Stimulated activated CD4-positive, alpha-beta T cell treated with anti-CD3 and anti-CD28 coated beads, TNF-alpha, amount 100 ng/mL, for 1 hour (primary cell): ENCODE measurements around the gene GRK1.

Source experiments
- DNase-seq, 3 donors: peaks; one replicate each; pipeline ENCODE4 v3.0.0-alpha.2; 2020; ENCODE audit warnings: low read depth in 3 of 3, low spot score in 1 of 3

The GRK1 gene

GRCh38 chr13:113756441-113757097, 89.5 kb downstream of the GRK1 start:
- DNase-seq, result no peak

DNA sequence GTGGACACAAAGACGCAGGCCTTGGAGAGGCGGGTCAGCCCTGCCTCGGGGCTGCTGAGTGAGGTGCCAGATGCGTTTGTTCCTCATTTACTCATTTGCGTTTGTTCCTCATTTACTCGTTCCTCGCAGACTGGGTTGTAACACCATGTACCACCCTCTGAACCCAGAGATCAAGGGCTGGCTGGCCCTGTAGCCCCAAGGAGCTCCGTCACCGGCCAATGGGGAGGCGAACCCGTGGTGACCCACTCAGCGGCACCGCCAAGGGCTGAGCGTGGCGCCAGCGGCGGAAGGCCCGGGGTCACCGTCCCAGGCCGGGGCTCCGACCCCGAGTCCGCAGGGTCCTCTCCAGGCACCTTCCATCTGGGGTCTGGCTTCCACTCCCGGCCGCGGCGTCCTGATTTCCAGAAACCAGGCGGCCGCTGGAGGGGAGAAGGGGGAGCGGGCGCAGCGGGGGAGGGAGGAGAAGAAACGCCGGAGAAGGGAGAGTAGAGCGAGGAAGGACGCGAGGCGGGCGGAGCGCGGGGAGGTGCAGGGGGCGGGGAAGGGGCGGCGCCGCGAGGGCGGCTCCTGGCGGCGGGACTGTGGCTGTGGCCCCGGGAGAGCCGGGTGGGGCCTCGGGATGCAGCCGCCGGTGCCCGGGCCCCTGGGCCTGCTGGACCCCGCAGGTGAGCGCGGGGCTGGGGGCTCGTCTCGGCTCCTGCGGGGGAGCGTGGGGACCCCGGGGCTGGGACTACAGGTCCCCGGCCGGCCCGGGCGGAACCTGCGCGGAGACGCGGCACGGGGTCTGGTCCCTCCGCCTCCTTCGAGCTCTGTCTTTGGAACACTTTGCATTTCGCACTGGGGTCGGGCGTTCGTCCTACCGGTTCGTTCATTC, 91.9 kb downstream of the GRK1 start, which contains the start of gene TMEM255B:
TMEM255B (plus strand) TSS at position 576 of the 874 bp plus-strand sequence; CDS start at position 620, 44 bp downstream.
- DNase-seq, result peak; percentile 17 to 76 (median 51)

DNA sequence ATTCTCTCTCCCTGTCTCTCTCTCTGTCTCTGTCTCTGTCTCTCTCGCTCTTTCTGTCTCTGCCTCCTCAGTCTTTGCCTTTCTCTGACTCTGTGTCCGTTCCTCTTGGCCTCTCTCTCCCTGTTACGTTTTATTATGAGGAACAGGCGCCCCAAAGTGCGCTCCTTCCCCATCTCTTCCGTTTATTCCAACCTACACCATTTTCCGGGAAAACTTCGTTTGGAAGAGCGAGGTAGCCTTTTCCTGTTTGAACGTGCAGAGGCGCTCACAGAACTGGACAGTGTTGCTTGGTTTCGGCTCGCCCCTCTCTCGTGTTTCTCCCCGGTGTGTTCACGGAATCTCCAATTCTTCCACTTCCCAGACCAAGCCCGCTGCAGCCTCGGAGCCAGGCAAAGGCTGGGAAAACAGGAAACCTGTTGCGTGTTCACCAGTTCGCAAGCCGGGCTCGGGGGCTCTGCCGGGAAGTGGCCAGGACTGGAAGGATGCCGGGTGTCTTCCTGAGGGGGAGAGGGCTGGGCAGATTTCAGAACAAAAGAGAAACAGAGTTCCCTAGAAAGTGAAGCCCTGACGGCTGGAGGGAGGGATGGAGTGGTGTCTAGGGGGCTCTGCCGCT, 92.6 kb downstream of the GRK1 start:
- DNase-seq, result no peak

GRCh38 chr13:113761136-113761535, 94.1 kb downstream of the GRK1 start:
- DNase-seq, result no peak

- no peak for DNase-seq
Observed at GRCh38 chr13:113762075-113762474, 95.1 kb downstream of the GRK1 start.

GRCh38 chr13:113762538-113762937, 95.5 kb downstream of the GRK1 start:
- DNase-seq, result no peak

GRCh38 chr13:113763254-113763653, 96.2 kb downstream of the GRK1 start:
- no peak for DNase-seq

- no peak for DNase-seq
Observed at GRCh38 chr13:113763961-113764792, 97.2 kb downstream of the GRK1 start.

GRCh38 chr13:113764793-113765563, 98.0 kb downstream of the GRK1 start:
- DNase-seq, result no peak

DNA sequence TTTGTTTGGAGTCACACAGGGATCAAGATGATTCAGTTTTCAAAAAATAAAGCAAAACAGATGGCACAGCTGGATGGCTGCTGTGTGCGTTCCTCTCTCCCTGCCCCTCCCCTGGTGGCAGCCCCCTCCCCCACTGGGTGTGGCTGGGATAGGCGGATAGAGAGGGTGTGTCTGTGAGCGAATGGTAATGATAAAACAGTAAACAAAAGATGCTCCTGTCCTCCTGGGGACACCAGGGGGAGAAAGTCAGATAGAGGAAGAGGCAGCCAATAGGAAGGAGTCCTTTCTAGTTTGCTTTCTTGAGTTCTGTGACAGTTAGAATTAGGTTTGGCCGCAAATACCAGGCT, 98.5 kb downstream of the GRK1 start:
- DNase-seq, result no peak

- DNase-seq, result no peak
Observed at GRCh38 chr13:113766035-113766800, 99.2 kb downstream of the GRK1 start.

GRCh38 chr13:113767366-113767765, 100.3 kb downstream of the GRK1 start:
- DNase-seq, result no peak

DNA sequence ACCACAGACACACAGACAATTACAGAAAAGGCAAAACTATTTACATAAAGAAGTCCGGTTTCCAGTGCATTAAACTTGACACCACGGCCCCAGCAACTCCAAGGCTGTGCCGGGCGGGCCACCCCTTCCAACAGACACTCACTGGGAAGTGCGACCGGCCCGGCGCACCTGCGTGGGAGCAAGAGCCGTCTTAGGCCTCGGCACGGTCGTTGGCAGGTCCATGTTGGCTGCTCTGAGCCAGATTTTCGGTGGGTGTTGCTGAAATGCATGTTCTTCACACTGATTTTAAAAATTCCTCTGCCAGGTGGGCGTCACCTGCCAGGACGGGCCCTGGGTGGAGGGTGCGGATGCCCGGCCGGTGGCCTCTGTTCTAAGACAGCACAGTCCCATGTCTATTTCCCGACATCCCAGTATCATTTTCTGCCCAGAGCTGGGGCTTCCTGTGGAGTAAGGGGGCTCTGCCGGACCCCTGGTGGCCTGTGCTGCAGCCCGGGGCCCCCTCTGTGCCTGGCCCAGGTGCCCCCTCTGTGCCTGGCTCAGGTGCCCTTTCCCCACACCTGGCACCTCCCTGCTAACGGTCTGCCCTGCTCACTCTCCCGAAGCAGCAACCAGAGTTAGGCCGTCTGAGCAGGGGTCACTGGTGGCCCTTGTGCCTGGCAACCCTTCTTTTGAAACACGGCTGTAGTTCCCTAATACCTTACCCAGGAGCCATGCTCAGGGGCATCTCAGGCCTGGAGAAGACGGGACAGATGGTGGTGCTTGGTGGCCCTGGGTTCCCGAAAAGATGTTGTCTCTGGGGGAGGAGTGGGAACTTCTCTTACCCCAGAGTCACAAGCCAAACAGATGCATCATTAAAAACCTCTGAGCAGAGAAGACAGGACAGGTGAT, 101.2 kb downstream of the GRK1 start:
- no peak for DNase-seq

GRCh38 chr13:113769106-113769505, 102.1 kb downstream of the GRK1 start:
- no peak for DNase-seq

- no peak for DNase-seq
Observed at GRCh38 chr13:113769881-113770280, 102.9 kb downstream of the GRK1 start.

- DNase-seq, result no peak
Observed at GRCh38 chr13:113770441-113770840, 103.4 kb downstream of the GRK1 start.

GRCh38 chr13:113770937-113771336, 103.9 kb downstream of the GRK1 start:
- DNase-seq, result no peak

GRCh38 chr13:113771709-113772331, 104.8 kb downstream of the GRK1 start:
- no peak for DNase-seq
